Activated T-cell treated with anti-CD3 and anti-CD28 coated beads, Interleukin-2, amount 50 U/mL, for 4 hours (primary cell): ENCODE data around the gene KCNA5. TPM values are rescaled to one million over a fixed set of nuclear protein-coding genes. Genes with fewer than 3 reads are reported as not detected.

ENCODE experiments used
- ATAC-seq, 2 donors: fragments of 200-7000 bp; cut with Tn5 transposase; one replicate each; pipeline ENCODE4 v1.10.0; 2021
- DNase-seq: peaks from one replicate; pipeline ENCODE4 v3.0.0-alpha.2; 2020
- H3K27me3 Mint-ChIP-seq: one replicate; pipeline ENCODE4 v1.8.0; 2021; ENCODE audit warnings: low read depth, mixed read lengths
- H3K36me3 Mint-ChIP-seq: one replicate; pipeline ENCODE4 v1.8.0; 2022; ENCODE audit warnings: mixed read lengths; ENCODE audit not compliant: insufficient read depth
- H3K4me1 Mint-ChIP-seq: one replicate; pipeline ENCODE4 v1.8.0; 2021; ENCODE audit warnings: low read depth, mixed read lengths
- H3K4me3 Mint-ChIP-seq: one replicate; pipeline ENCODE4 v1.8.0; 2021; ENCODE audit warnings: mild to moderate bottlenecking, moderate library complexity, mixed read lengths
- H3K9me3 Mint-ChIP-seq: one replicate; pipeline ENCODE4 v1.8.0; 2021; ENCODE audit warnings: mixed read lengths
- total RNA-seq, 3 donors: library from RNA; stranded (reverse); gene quantifications; one replicate each; pipeline ENCODE4 v1.2.1, GENCODE V29; 2021

The KCNA5 gene
- not detected for total RNA-seq

- no peaks in the 10 kb centered on the region for H3K9me3 Mint-ChIP-seq
- ATAC-seq (no peak), DNase-seq (no peak)
- peaks cover 32% of the 10 kb centered on the region for H3K27me3 Mint-ChIP-seq
- no peaks in the 10 kb centered on the region for H3K36me3 Mint-ChIP-seq
- no peaks in the 10 kb centered on the region for H3K4me1 Mint-ChIP-seq
- no peak within 1 kb of the TSS for H3K4me3 Mint-ChIP-seq
Measured at GRCh38 chr12:5043589-5044419, at the start of gene KCNA5. Gene KCNA5, plus strand, starts transcription at chr12:5043879. Its CDS starts 269 bp downstream, at chr12:5044148.

- no peaks in the 10 kb centered on the region for H3K9me3 Mint-ChIP-seq
- ATAC-seq (no peak), DNase-seq (no peak)
- no peaks in the 10 kb centered on the region for H3K36me3 Mint-ChIP-seq
- H3K4me1 Mint-ChIP-seq, result no peaks in the 10 kb centered on the region
- H3K4me3 Mint-ChIP-seq, result no peak overlapping the region
- peaks cover 24% of the 10 kb centered on the region for H3K27me3 Mint-ChIP-seq
Measured at GRCh38 chr12:4994622-4995021, 49.1 kb upstream of the KCNA5 start.

- no peaks in the 10 kb centered on the region for H3K9me3 Mint-ChIP-seq
- H3K27me3 Mint-ChIP-seq, result peaks cover 27% of the 10 kb centered on the region
- ATAC-seq (no peak), DNase-seq (no peak)
- H3K36me3 Mint-ChIP-seq, result no peaks in the 10 kb centered on the region
- no peak overlapping the region for H3K4me3 Mint-ChIP-seq
- no peaks in the 10 kb centered on the region for H3K4me1 Mint-ChIP-seq
Measured at GRCh38 chr12:4996714-4997113, 47.0 kb upstream of the KCNA5 start.

GRCh38 chr12:4997939-4998338 lies 45.7 kb upstream of the KCNA5 start:
- Mint-ChIP-seq H3K4me1 (no peaks in the 10 kb centered on the region), H3K36me3 (no peaks in the 10 kb centered on the region), H3K9me3 (no peaks in the 10 kb centered on the region), H3K4me3 (no peak overlapping the region), H3K27me3 (peaks cover 24% of the 10 kb centered on the region)
- no peak for DNase-seq
- ATAC-seq, result no peak

GRCh38 chr12:5000204-5000603 lies 43.5 kb upstream of the KCNA5 start:
- DNase-seq, result no peak
- peaks cover 18% of the 10 kb centered on the region for H3K27me3 Mint-ChIP-seq

GRCh38 chr12:5000658-5001385 lies 42.9 kb upstream of the KCNA5 start:
- Mint-ChIP-seq H3K4me3 (no peak overlapping the region), H3K9me3 (no peaks in the 10 kb centered on the region), H3K4me1 (no peaks in the 10 kb centered on the region), H3K27me3 (peaks cover 16% of the 10 kb centered on the region), H3K36me3 (no peaks in the 10 kb centered on the region)
- ATAC-seq (no peak), DNase-seq (no peak)

More at GRCh38 chr12:5000204-5000603, 43.5 kb upstream of the KCNA5 start:
- Mint-ChIP-seq H3K9me3 (no peaks in the 10 kb centered on the region), H3K4me3 (no peak overlapping the region), H3K36me3 (no peaks in the 10 kb centered on the region), H3K4me1 (no peaks in the 10 kb centered on the region)
- no peak for ATAC-seq

GRCh38 chr12:5003025-5003666 lies 40.5 kb upstream of the KCNA5 start:
- DNase-seq (peak; percentile 8), ATAC-seq (peak in 1 of 2 donors; percentile 58)
- H3K36me3 Mint-ChIP-seq, result no peaks in the 10 kb centered on the region
- no peaks in the 10 kb centered on the region for H3K4me1 Mint-ChIP-seq
- H3K27me3 Mint-ChIP-seq, result peaks cover 11% of the 10 kb centered on the region
- H3K9me3 Mint-ChIP-seq, result no peaks in the 10 kb centered on the region
- H3K4me3 Mint-ChIP-seq, result no peak overlapping the region

GRCh38 chr12:5008661-5009060 lies 35.0 kb upstream of the KCNA5 start:
- Mint-ChIP-seq H3K9me3 (no peaks in the 10 kb centered on the region), H3K27me3 (peaks cover 7% of the 10 kb centered on the region), H3K4me1 (no peaks in the 10 kb centered on the region), H3K4me3 (no peak overlapping the region), H3K36me3 (no peaks in the 10 kb centered on the region)
- DNase-seq (no peak), ATAC-seq (no peak)

- Mint-ChIP-seq H3K27me3 (peaks cover 7% of the 10 kb centered on the region), H3K4me1 (no peaks in the 10 kb centered on the region), H3K4me3 (no peak overlapping the region), H3K9me3 (no peaks in the 10 kb centered on the region), H3K36me3 (no peaks in the 10 kb centered on the region)
- ATAC-seq (no peak), DNase-seq (no peak)
Measured at GRCh38 chr12:5010151-5010550, 33.5 kb upstream of the KCNA5 start.

GRCh38 chr12:5012337-5012736 lies 31.3 kb upstream of the KCNA5 start:
- Mint-ChIP-seq H3K4me1 (no peaks in the 10 kb centered on the region), H3K9me3 (no peaks in the 10 kb centered on the region), H3K4me3 (no peak overlapping the region), H3K36me3 (no peaks in the 10 kb centered on the region), H3K27me3 (peaks cover 8% of the 10 kb centered on the region)
- ATAC-seq (no peak), DNase-seq (no peak)

GRCh38 chr12:5013266-5013730 lies 30.4 kb upstream of the KCNA5 start:
- Mint-ChIP-seq H3K4me1 (no peaks in the 10 kb centered on the region), H3K27me3 (peaks cover 10% of the 10 kb centered on the region), H3K36me3 (no peaks in the 10 kb centered on the region), H3K4me3 (no peak overlapping the region), H3K9me3 (no peaks in the 10 kb centered on the region)
- ATAC-seq, result no peak
- DNase-seq, result no peak

- no peaks in the 10 kb centered on the region for H3K4me1 Mint-ChIP-seq
- H3K27me3 Mint-ChIP-seq, result peaks cover 10% of the 10 kb centered on the region
- ATAC-seq (no peak), DNase-seq (no peak)
- no peak overlapping the region for H3K4me3 Mint-ChIP-seq
- no peaks in the 10 kb centered on the region for H3K9me3 Mint-ChIP-seq
- H3K36me3 Mint-ChIP-seq, result no peaks in the 10 kb centered on the region
Measured at GRCh38 chr12:5014269-5014668, 29.4 kb upstream of the KCNA5 start.

- H3K4me3 Mint-ChIP-seq, result no peak overlapping the region
- DNase-seq (no peak), ATAC-seq (no peak)
- no peaks in the 10 kb centered on the region for H3K36me3 Mint-ChIP-seq
- peaks cover 8% of the 10 kb centered on the region for H3K27me3 Mint-ChIP-seq
- no peaks in the 10 kb centered on the region for H3K9me3 Mint-ChIP-seq
- H3K4me1 Mint-ChIP-seq, result no peaks in the 10 kb centered on the region
Measured at GRCh38 chr12:5015711-5016492, 27.8 kb upstream of the KCNA5 start.

GRCh38 chr12:5016526-5016925 lies 27.2 kb upstream of the KCNA5 start:
- no peak for DNase-seq
- Mint-ChIP-seq H3K4me1 (no peaks in the 10 kb centered on the region), H3K27me3 (peaks cover 10% of the 10 kb centered on the region), H3K4me3 (no peak overlapping the region), H3K9me3 (no peaks in the 10 kb centered on the region), H3K36me3 (no peaks in the 10 kb centered on the region)
- ATAC-seq, result no peak
